B cell (primary cell): ENCODE data around the gene IRGC.

Experiments used
- EZH2 ChIP-seq: IDR thresholded peaks from 2 replicates; pipeline ENCODE4 v1.6.1; 2012; ENCODE audit warnings: borderline replicate concordance, low read depth, mild to moderate bottlenecking, moderate library complexity, low read length; ENCODE audit not compliant: insufficient read depth, poor library complexity, severe bottlenecking
- TF ChIP-seq, protein P1 (sequence below): fragments of 200-600 bp; IDR thresholded peaks from one replicate; pipeline ENCODE4 v1.8.0; 2022; ENCODE audit warnings: antibody characterized with exemption, mild to moderate bottlenecking

DNA sequence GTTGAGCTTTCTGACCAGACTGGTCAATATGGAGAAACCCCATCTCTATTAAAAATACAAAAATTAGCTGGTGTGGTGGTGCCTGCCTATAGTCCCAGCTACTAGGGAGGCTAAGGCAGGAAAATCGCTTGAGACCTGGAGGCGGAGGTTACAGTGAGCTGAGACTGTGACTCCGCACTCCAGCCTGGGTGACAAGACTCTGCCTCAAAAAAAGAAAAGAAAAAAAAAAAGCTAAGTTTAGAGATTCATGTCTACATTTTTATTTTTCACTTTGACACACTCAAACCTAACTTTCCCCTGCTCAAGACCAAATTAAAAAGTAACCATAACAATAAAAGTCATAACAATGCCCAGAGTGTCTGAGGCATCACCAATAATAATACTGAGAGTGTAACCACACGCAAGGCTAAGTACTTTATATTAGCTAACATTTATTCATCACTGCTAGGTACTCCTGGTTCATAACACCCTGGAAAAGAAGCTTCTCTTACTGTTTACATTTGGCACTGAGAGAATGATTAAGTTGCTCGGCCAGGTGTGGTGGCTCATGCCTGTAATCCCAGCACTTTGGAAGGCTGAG is 5.7 kb downstream of the IRGC start:
- TF ChIP-seq, protein P1, sequence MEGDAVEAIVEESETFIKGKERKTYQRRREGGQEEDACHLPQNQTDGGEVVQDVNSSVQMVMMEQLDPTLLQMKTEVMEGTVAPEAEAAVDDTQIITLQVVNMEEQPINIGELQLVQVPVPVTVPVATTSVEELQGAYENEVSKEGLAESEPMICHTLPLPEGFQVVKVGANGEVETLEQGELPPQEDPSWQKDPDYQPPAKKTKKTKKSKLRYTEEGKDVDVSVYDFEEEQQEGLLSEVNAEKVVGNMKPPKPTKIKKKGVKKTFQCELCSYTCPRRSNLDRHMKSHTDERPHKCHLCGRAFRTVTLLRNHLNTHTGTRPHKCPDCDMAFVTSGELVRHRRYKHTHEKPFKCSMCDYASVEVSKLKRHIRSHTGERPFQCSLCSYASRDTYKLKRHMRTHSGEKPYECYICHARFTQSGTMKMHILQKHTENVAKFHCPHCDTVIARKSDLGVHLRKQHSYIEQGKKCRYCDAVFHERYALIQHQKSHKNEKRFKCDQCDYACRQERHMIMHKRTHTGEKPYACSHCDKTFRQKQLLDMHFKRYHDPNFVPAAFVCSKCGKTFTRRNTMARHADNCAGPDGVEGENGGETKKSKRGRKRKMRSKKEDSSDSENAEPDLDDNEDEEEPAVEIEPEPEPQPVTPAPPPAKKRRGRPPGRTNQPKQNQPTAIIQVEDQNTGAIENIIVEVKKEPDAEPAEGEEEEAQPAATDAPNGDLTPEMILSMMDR = no peak
- TF ChIP-seq EZH2 = no peak
